ENCODE results near the gene NAV2. TPM values are rescaled to one million over a fixed set of nuclear protein-coding genes. Genes with fewer than 3 reads are reported as not detected.

NAV2 gene
- total RNA-seq, 1 experiment from 2014 or later: 2.1 TPM

DNA sequence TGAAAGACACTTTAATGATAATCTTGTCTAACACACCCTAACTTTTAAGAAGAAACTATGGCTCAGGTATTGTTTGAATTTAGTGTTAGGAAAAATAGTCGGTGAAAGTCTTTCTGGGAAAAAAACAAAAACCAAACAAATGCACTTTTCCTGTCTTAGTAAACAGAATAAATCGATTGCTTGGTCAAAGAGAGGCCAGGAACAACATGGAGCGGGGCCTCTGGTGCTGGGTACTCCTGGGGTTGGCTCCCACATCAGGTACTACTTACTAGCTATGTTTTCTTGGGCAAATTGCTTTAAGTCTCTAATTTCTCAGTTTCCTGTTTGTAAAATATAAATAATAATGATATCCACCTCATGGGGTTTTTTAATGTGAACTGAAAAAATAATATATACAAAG is 46.8 kb downstream of the NAV2 start:
- ChIA-PET CTCF (no interaction called here), POLR2A (no interaction called here), RAD21 (ENCODE audit: low non-redundant PET in 1 of 2, low total read pairs in 2 of 2, uncharacterized antibody in 2 of 2, unreplicated experiment in 2 of 2) (no interaction called here)
- Histone ChIP-seq H3K4me3 (replicated peaks in 1 of 2; ENCODE audit: low read depth in 1 of 2, low read length in 2 of 2) (no peak overlapping the region), H3K79me2 (ENCODE audit: insufficient read depth, low read length) (no peaks in the 10 kb centered on the region), H3K9me3 (ENCODE audit: control insufficient read depth in 1 of 2, insufficient read depth in 1 of 2, low read depth in 1 of 2, low read length in 2 of 2) (no peaks in the 10 kb centered on the region), H3K9ac (ENCODE audit: low read length) (no peak overlapping the region), H4K20me1 (ENCODE audit: insufficient read depth) (no peaks in the 10 kb centered on the region), H2AFZ (ENCODE audit: low read depth, low read length, poor library complexity, severe bottlenecking) (no peak overlapping the region), H3K36me3 (ENCODE audit: control insufficient read depth in 1 of 2, insufficient read depth in 2 of 2, low read length in 2 of 2) (no peaks in the 10 kb centered on the region), H3K4me1 (ENCODE audit: control insufficient read depth in 1 of 2, insufficient read depth in 2 of 2, low read length in 2 of 2) (no peaks in the 10 kb centered on the region), H3K4me2 (ENCODE audit: low read length) (no peak overlapping the region), H3K9me2 (ENCODE audit: insufficient read depth) (no peaks in the 10 kb centered on the region), H3K27me3 (ENCODE audit: insufficient read depth, low read length) (peaks cover 17% of the 10 kb centered on the region; the same call in 1 of the 2 replicates), H3K27ac (ENCODE audit: low read depth, low read length) (no peak overlapping the region)
- TF ChIP-seq POLR2A (IDR thresholded peaks at IDR 0.05; ENCODE audit: borderline replicate concordance, extremely low read depth, insufficient read depth, insufficient read length) (no peak), SP1 (IDR thresholded peaks at IDR 0.05; ENCODE audit: low read depth) (no peak), ELF1 (IDR thresholded peaks at IDR 0.05; ENCODE audit: borderline replicate concordance, low read depth) (no peak), JUND (IDR thresholded peaks at IDR 0.05) (no peak), ZNF274 (IDR thresholded peaks at IDR 0.05; ENCODE audit: low read depth, low read length) (no peak)
- TF ChIP-seq, protein P1, sequence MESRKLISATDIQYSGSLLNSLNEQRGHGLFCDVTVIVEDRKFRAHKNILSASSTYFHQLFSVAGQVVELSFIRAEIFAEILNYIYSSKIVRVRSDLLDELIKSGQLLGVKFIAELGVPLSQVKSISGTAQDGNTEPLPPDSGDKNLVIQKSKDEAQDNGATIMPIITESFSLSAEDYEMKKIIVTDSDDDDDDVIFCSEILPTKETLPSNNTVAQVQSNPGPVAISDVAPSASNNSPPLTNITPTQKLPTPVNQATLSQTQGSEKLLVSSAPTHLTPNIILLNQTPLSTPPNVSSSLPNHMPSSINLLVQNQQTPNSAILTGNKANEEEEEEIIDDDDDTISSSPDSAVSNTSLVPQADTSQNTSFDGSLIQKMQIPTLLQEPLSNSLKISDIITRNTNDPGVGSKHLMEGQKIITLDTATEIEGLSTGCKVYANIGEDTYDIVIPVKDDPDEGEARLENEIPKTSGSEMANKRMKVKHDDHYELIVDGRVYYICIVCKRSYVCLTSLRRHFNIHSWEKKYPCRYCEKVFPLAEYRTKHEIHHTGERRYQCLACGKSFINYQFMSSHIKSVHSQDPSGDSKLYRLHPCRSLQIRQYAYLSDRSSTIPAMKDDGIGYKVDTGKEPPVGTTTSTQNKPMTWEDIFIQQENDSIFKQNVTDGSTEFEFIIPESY (IDR thresholded peaks at IDR 0.05; ENCODE audit: extremely low read depth, insufficient replicate concordance, low read length): no peak
- no peak for ATAC-seq
- intact Hi-C loops (cut with micrococcal nuclease): no loop called here
- DNase-seq (ENCODE audit: low read depth, low spot score): no peak
- BruUV-seq (replicated peaks): no TSS peak

DNA sequence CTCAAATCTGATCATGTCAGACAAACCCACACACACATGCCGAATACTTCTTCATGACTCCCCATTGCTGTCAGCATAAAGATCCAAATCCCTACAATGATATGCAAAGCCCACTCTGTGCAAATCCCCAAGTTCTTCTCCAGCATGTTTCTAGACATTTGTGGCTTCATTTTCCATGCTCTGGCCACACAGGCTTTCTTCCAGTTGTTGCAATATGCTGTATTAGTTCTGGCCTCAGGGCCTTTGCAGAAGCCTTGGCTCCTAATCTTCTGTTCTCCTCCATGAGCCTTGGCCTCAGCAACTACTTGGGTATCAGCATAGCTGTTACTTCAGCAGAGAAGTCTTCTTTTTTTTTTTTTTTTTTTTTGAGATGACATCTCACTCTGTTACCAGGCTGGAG is 49.6 kb downstream of the NAV2 start:
- no peaks in the 10 kb centered on the region for H3K9me3 ChIP-seq (ENCODE audit: control insufficient read depth in 1 of 2, insufficient read depth in 1 of 2, low read depth in 1 of 2, low read length in 2 of 2)
- H3K4me2 ChIP-seq (ENCODE audit: low read length): no peak overlapping the region
- H3K9me2 ChIP-seq (ENCODE audit: insufficient read depth): no peaks in the 10 kb centered on the region
- ChIA-PET CTCF (no interaction called here), RAD21 (ENCODE audit: low non-redundant PET in 1 of 2, low total read pairs in 2 of 2, uncharacterized antibody in 2 of 2, unreplicated experiment in 2 of 2) (no interaction called here), POLR2A (no interaction called here)
- H2AFZ ChIP-seq (ENCODE audit: low read depth, low read length, poor library complexity, severe bottlenecking): no peak overlapping the region
- no peak overlapping the region for H3K9ac ChIP-seq (ENCODE audit: low read length)
- ATAC-seq: no peak
- intact Hi-C loops (cut with micrococcal nuclease): no loop called here
- H4K20me1 ChIP-seq (ENCODE audit: insufficient read depth): no peaks in the 10 kb centered on the region
- no peak overlapping the region for H3K27ac ChIP-seq (ENCODE audit: low read depth, low read length)
- no TSS peak for BruUV-seq (replicated peaks)
- no peaks in the 10 kb centered on the region for H3K36me3 ChIP-seq (ENCODE audit: control insufficient read depth in 1 of 2, insufficient read depth in 2 of 2, low read length in 2 of 2)
- DNase-seq (ENCODE audit: low read depth, low spot score): no peak
- H3K4me1 ChIP-seq (ENCODE audit: control insufficient read depth in 1 of 2, insufficient read depth in 2 of 2, low read length in 2 of 2): no peaks in the 10 kb centered on the region
- H3K4me3 ChIP-seq (replicated peaks in 1 of 2; ENCODE audit: low read depth in 1 of 2, low read length in 2 of 2): no peak overlapping the region
- peaks cover 36% of the 10 kb centered on the region for H3K27me3 ChIP-seq (ENCODE audit: insufficient read depth, low read length)
- H3K79me2 ChIP-seq (ENCODE audit: insufficient read depth, low read length): no peaks in the 10 kb centered on the region
- TF ChIP-seq YY1 (IDR thresholded peaks at IDR 0.05; ENCODE audit: extremely low read depth, insufficient replicate concordance, low read depth, low read length) (no peak), CEBPB (IDR thresholded peaks at IDR 0.05; ENCODE audit: low read depth) (no peak), POLR2AphosphoS5 (IDR thresholded peaks at IDR 0.05; ENCODE audit: low read depth, low read length) (no peak), TCF7L2 (IDR thresholded peaks at IDR 0.05; ENCODE audit: borderline replicate concordance, extremely low read depth, insufficient read depth, insufficient read length) (no peak), SP1 (IDR thresholded peaks at IDR 0.05; ENCODE audit: low read depth) (no peak), ZFX (IDR thresholded peaks at IDR 0.05) (no peak), SIN3A (IDR thresholded peaks at IDR 0.05; ENCODE audit: low read depth) (no peak), EZH2 (IDR thresholded peaks at IDR 0.05) (no peak), SRF (IDR thresholded peaks at IDR 0.05; ENCODE audit: low read depth) (no peak), EGR1 (IDR thresholded peaks at IDR 0.05; ENCODE audit: low read depth) (no peak), ZNF274 (IDR thresholded peaks at IDR 0.05; ENCODE audit: low read depth, low read length) (no peak)
- TF ChIP-seq, protein P2, sequence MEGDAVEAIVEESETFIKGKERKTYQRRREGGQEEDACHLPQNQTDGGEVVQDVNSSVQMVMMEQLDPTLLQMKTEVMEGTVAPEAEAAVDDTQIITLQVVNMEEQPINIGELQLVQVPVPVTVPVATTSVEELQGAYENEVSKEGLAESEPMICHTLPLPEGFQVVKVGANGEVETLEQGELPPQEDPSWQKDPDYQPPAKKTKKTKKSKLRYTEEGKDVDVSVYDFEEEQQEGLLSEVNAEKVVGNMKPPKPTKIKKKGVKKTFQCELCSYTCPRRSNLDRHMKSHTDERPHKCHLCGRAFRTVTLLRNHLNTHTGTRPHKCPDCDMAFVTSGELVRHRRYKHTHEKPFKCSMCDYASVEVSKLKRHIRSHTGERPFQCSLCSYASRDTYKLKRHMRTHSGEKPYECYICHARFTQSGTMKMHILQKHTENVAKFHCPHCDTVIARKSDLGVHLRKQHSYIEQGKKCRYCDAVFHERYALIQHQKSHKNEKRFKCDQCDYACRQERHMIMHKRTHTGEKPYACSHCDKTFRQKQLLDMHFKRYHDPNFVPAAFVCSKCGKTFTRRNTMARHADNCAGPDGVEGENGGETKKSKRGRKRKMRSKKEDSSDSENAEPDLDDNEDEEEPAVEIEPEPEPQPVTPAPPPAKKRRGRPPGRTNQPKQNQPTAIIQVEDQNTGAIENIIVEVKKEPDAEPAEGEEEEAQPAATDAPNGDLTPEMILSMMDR (IDR thresholded peaks at IDR 0.05 in 2 of 3, conservative IDR thresholded peaks at IDR 0.05 in 1 of 3; ENCODE audit: borderline replicate concordance in 1 of 3, insufficient read depth in 1 of 3, low read depth in 2 of 3, low read length in 2 of 3): no peak
- TF ChIP-seq, protein P3, sequence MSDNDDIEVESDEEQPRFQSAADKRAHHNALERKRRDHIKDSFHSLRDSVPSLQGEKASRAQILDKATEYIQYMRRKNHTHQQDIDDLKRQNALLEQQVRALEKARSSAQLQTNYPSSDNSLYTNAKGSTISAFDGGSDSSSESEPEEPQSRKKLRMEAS (IDR thresholded peaks at IDR 0.05): no peak

Measured in HCT116 (cell line).